H1 (cell line): ENCODE measurements around the gene PMEPA1. TPM values are rescaled to one million over a fixed set of nuclear protein-coding genes. Genes with fewer than 3 reads are reported as not detected.

ENCODE experiments used
- CTCF ChIA-PET: fragments of 300-600 bp; sonication (Branson Sonifier 250); formaldehyde crosslinking; loops from one replicate; lab custom pipeline; 2021; ENCODE audit not compliant: partially characterized antibody; lab: Charles Lee
- POLR2A ChIA-PET: fragments of 300-600 bp; sonication (Branson Sonifier 250); formaldehyde crosslinking; loops from one replicate; lab custom pipeline; 2021; ENCODE audit warnings: inconsistent platforms; ENCODE audit not compliant: partially characterized antibody; lab: Charles Lee
- DNase-seq, 2 experiments: peaks; one replicate each; pipeline versions ENCODE4 v3.0.0 to v3.0.0-alpha.2; 2010 to 2022; ENCODE audit warnings: low spot score in 2 of 2, low read depth in 1 of 2, mixed read lengths in 1 of 2
- FAIRE-seq: peaks from 2 replicates; lab custom pipeline; 2011; peaks lifted over from hg19 to GRCh38; lab: Jason Lieb, UNC
- H2AFZ ChIP-seq: 2 replicates; pipeline ENCODE4 v1.8.1; 2012; ENCODE audit warnings: low read length, inconsistent platforms
- H2AK5ac ChIP-seq: 2 replicates; pipeline ENCODE4 v1.6.1; 2013; ENCODE audit warnings: low read depth, low read length
- H2BK120ac ChIP-seq: replicated peaks from 2 replicates; pipeline ENCODE3; 2013; ENCODE audit warnings: low read depth, low read length, inconsistent platforms
- H2BK12ac ChIP-seq: 2 replicates; pipeline ENCODE4 v1.6.1; 2013; ENCODE audit warnings: low read depth, low read length
- H2BK15ac ChIP-seq: 2 replicates; pipeline ENCODE4 v1.6.1; 2013; ENCODE audit warnings: low read length
- H2BK20ac ChIP-seq: 2 replicates; pipeline ENCODE4 v1.6.1; 2013; ENCODE audit warnings: low read length
- H2BK5ac ChIP-seq: 2 replicates; pipeline ENCODE4 v1.6.1; 2013; ENCODE audit warnings: low read depth, low read length
- H3K14ac ChIP-seq: 2 replicates; pipeline ENCODE4 v1.6.1; 2013; ENCODE audit warnings: inconsistent platforms; ENCODE audit not compliant: insufficient read length
- H3K18ac ChIP-seq: 2 replicates; pipeline ENCODE4 v1.6.1; 2013; ENCODE audit warnings: low read length; ENCODE audit errors: extremely low read depth
- H3K23ac ChIP-seq: 2 replicates; pipeline ENCODE4 v1.6.1; 2013; ENCODE audit warnings: inconsistent platforms; ENCODE audit not compliant: insufficient read length
- H3K23me2 ChIP-seq: 2 replicates; pipeline ENCODE4 v1.6.1; 2013; ENCODE audit warnings: low read depth, low read length
- H3K27ac ChIP-seq: 2 replicates; pipeline ENCODE4 v1.6.1; 2011; ENCODE audit warnings: low read depth, low read length, inconsistent platforms
- H3K27me3 ChIP-seq, 4 experiments: replicated peaks in 1 of 4; 1 replicate in 1 of 4; 2 replicates in 3 of 4; pipeline versions ENCODE4 v1.6.1 to v1.8.1; 2011 to 2013; ENCODE audit warnings: low read length in 3 of 4, mild to moderate bottlenecking in 3 of 4, inconsistent platforms in 2 of 4, mixed read lengths in 2 of 4, moderate library complexity in 1 of 4; ENCODE audit not compliant: control insufficient read depth in 3 of 4, insufficient read depth in 3 of 4; ENCODE audit errors: extremely low read depth in 1 of 4
- H3K36me3 ChIP-seq, 4 experiments: 2 replicates each; pipeline versions ENCODE4 v1.6.1 to v1.8.1; 2011 to 2013; ENCODE audit warnings: mild to moderate bottlenecking in 4 of 4, low read length in 3 of 4, moderate library complexity in 2 of 4, control low read depth in 1 of 4, inconsistent platforms in 1 of 4; ENCODE audit not compliant: insufficient read depth in 4 of 4, control insufficient read depth in 2 of 4
- H3K4ac ChIP-seq: replicated peaks from 2 replicates; pipeline ENCODE3; 2013; ENCODE audit warnings: low read length, low read depth, mixed read lengths, inconsistent platforms; ENCODE audit not compliant: insufficient read length
- H3K4me1 ChIP-seq, 4 experiments: replicated peaks in 1 of 4; 1 replicate in 1 of 4; 2 replicates in 3 of 4; pipeline versions ENCODE4 v1.6.1 to v1.8.1; 2011 to 2013; ENCODE audit warnings: low read length in 3 of 4, inconsistent platforms in 2 of 4, mixed read lengths in 1 of 4; ENCODE audit not compliant: insufficient read depth in 4 of 4, control insufficient read depth in 3 of 4
- H3K4me2 ChIP-seq, 2 experiments: 2 replicates each; pipeline versions ENCODE4 v1.6.1 to v1.8.1; 2011 to 2013; ENCODE audit warnings: low read depth in 2 of 2, low read length in 2 of 2, control low read depth in 1 of 2, inconsistent platforms in 1 of 2, mild to moderate bottlenecking in 1 of 2; ENCODE audit not compliant: insufficient read depth in 1 of 2
- H3K4me3 ChIP-seq, 4 experiments: fragments of 200-600, 300-600 bp in 1 of 4; sonication (generic), shearing (Covaris generic), sonication (Bioruptor Twin) in 1 of 4; 2 replicates each; pipeline versions ENCODE4 v1.5.1 to v1.8.1; 2011 to 2016; ENCODE audit warnings: low read length in 4 of 4, low read depth in 3 of 4, control low read depth in 2 of 4, inconsistent platforms in 2 of 4, mild to moderate bottlenecking in 2 of 4, mixed read lengths in 1 of 4, moderate library complexity in 1 of 4; ENCODE audit not compliant: insufficient read depth in 2 of 4; ENCODE audit errors: extremely low read depth in 1 of 4
- H3K56ac ChIP-seq: replicated peaks from 2 replicates; pipeline ENCODE3; 2013; ENCODE audit warnings: low read depth, mild to moderate bottlenecking, mixed read lengths, low read length, inconsistent platforms; ENCODE audit not compliant: insufficient read length
- H3K79me1 ChIP-seq: 2 replicates; pipeline ENCODE4 v1.6.1; 2013; ENCODE audit warnings: low read depth, low read length, control low read depth
- H3K79me2 ChIP-seq, 2 experiments: 2 replicates each; pipeline versions ENCODE4 v1.6.1 to v1.8.1; 2012 to 2013; ENCODE audit warnings: low read length in 2 of 2, mild to moderate bottlenecking in 2 of 2, inconsistent platforms in 1 of 2; ENCODE audit not compliant: insufficient read depth in 2 of 2, control insufficient read depth in 1 of 2
- H3K9ac ChIP-seq, 4 experiments: replicated peaks in 1 of 4; 1 replicate in 1 of 4; 2 replicates in 3 of 4; pipeline versions ENCODE4 v1.6.1 to v1.8.1; 2011 to 2013; ENCODE audit warnings: low read depth in 3 of 4, low read length in 3 of 4, control low read depth in 2 of 4, mild to moderate bottlenecking in 2 of 4, moderate library complexity in 2 of 4, inconsistent platforms in 1 of 4; ENCODE audit errors: extremely low read depth in 1 of 4
- H3K9me3 ChIP-seq, 2 experiments: 2 replicates each; pipeline versions ENCODE4 v1.6.1 to v1.8.1; 2012 to 2013; ENCODE audit warnings: mild to moderate bottlenecking in 2 of 2, moderate library complexity in 2 of 2, control low read depth in 1 of 2, inconsistent platforms in 1 of 2, low read depth in 1 of 2, low read length in 1 of 2, mixed read lengths in 1 of 2; ENCODE audit not compliant: insufficient read depth in 2 of 2
- H4K20me1 ChIP-seq, 2 experiments: replicated peaks in 1 of 2; 2 replicates each; pipeline versions ENCODE3 to v1.8.1; 2011 to 2013; ENCODE audit warnings: inconsistent platforms in 2 of 2, low read length in 2 of 2, mild to moderate bottlenecking in 1 of 2; ENCODE audit not compliant: insufficient read depth in 2 of 2, control insufficient read depth in 1 of 2
- H4K5ac ChIP-seq: 2 replicates; pipeline ENCODE4 v1.6.1; 2013; ENCODE audit warnings: low read length, low read depth, mixed read lengths, inconsistent platforms; ENCODE audit not compliant: insufficient read length
- H4K8ac ChIP-seq: 2 replicates; pipeline ENCODE4 v1.8.0; 2013; ENCODE audit warnings: mild to moderate bottlenecking, moderate library complexity, low read length, inconsistent platforms; ENCODE audit not compliant: insufficient read depth; ENCODE audit errors: extremely low read depth
- H4K91ac ChIP-seq: replicated peaks from 2 replicates; pipeline ENCODE3; 2013; ENCODE audit warnings: low read length, mixed read lengths, inconsistent platforms; ENCODE audit not compliant: insufficient read length
- CBX5 ChIP-seq: fragments of 300-800, 300-1000 bp; sonication (generic); IDR thresholded peaks from 2 replicates; pipeline ENCODE4 v1.7.1; 2016; ENCODE audit warnings: antibody characterized with exemption, low read length, low read depth
- CEBPB ChIP-seq: IDR thresholded peaks from 2 replicates; pipeline ENCODE4 v1.6.1; 2012; ENCODE audit warnings: low read depth, low read length
- CHD1 ChIP-seq: IDR thresholded peaks from 2 replicates; pipeline ENCODE4 v1.6.1; 2012; ENCODE audit warnings: low read depth, low read length, improper control_type of control experiment
- NRF1 ChIP-seq: IDR thresholded peaks from 2 replicates; pipeline ENCODE4 v1.6.1; 2011; ENCODE audit warnings: mild to moderate bottlenecking, low read depth, low read length, improper control_type of control experiment
- POLR2A ChIP-seq, 2 experiments: IDR thresholded peaks; 1 replicate in 1 of 2; 2 replicates in 1 of 2; pipeline ENCODE4 v1.6.1; 2011; ENCODE audit warnings: low read depth in 2 of 2, low read length in 2 of 2, mild to moderate bottlenecking in 2 of 2; ENCODE audit errors: control extremely low read depth in 1 of 2
- RFX5 ChIP-seq: IDR thresholded peaks from 2 replicates; pipeline ENCODE4 v1.6.1; 2011; ENCODE audit warnings: low read depth, low read length, improper control_type of control experiment, borderline replicate concordance
- WGBS, 2 experiments: shearing (Covaris generic) in 1 of 2; methylation state at CpG; one replicate each; pipeline versions ENCODE4 v1.1.6 to v1.1.7; 2013 to 2015; ENCODE audit warnings: low lambda C conversion rate in 2 of 2, mixed read lengths in 2 of 2, inconsistent platforms in 1 of 2, low coverage in 1 of 2, missing lambda C conversion rate in 1 of 2; ENCODE audit not compliant: insufficient replicate concordance in 2 of 2, insufficient coverage in 1 of 2, insufficient read length in 1 of 2; ENCODE audit errors: extremely low coverage in 1 of 2, missing lambda C conversion rate in 1 of 2; 5-methylcytosine and 5-hydroxymethylcytosine counted together
- polyA plus RNA-seq, 7 experiments: library from polyadenylated mRNA; depleted of rRNA in 3 of 7; stranded (reverse) in 5 of 7; unstranded in 2 of 7; fragments of >200 nt in 5 of 7; fragments of 200-250 nt in 2 of 7; gene quantifications; 1 replicate in 5 of 7; 2 replicates in 1 of 7; 4 replicates in 1 of 7; pipeline versions ENCODE4 v1.2.1 to v1.2.3, GENCODE V29; 2011 to 2013; ENCODE audit warnings: missing spikeins in 2 of 7, mixed read lengths in 2 of 7
- total RNA-seq: library from RNA; stranded (reverse); fragmentation: NEBNext Ultra II Directional; extraction: Animal tissue kit (Norgen Biotek cat#: 25700); gene quantifications from 2 replicates; pipeline ENCODE4 v1.2.1, GENCODE V29; 2021
- TF ChIP-seq, protein P1 (sequence below): IDR thresholded peaks from 2 replicates; pipeline ENCODE4 v1.6.1; 2012; ENCODE audit warnings: inconsistent platforms
- TF ChIP-seq, protein P2 (sequence below): IDR thresholded peaks from 2 replicates; pipeline ENCODE4 v1.6.1; 2012; ENCODE audit warnings: low read length, inconsistent platforms

The PMEPA1 gene
- total and polyA plus RNA-seq, 2 of the 8 experiments (the other 6 are each of a cell fraction or from before 2014, with no cell fraction given), result 12.7 to 20.5 TPM

DNA sequence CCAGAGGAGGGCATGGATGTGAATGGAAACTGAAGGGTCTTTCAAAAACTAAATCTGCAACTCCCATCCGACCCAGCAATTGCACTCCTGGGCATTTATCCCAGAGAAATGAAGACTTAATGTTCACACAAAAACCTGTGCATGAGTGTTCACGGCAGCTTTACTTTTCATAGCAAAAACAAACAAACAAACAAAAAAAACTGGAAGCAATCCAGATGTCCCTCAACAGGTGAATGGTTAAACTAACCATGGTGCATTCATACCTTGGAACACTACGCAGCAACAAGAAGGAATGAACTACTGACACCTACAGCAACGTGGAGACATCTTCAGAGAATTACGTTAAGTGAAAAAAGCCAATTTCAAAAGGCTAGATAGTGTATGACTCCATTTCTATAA lies 32.2 kb downstream of the PMEPA1 start:
- WGBS, 2 experiments, result 68% methylated on average over 5 of the region's 5 CpGs; no CpG with 5 or more reads in 1 of the 2 experiments
- H3K79me2 ChIP-seq, result peaks cover 4 to 80% of the 10 kb centered on the region in 2 experiments; a peak in 3 of 4 replicates

More for the DNA sequence above, 32.2 kb downstream of the PMEPA1 start:
- H2BK120ac ChIP-seq, result no peak overlapping the region
- H3K27me3 ChIP-seq, result no peaks in the 10 kb centered on the region
- no peak overlapping the region for H2BK20ac ChIP-seq
- no peak overlapping the region for H3K27ac ChIP-seq
- no peak for FAIRE-seq
- H2AK5ac ChIP-seq, result no peak overlapping the region
- H3K56ac ChIP-seq, result no peak overlapping the region
- H2BK12ac ChIP-seq, result no peak overlapping the region
- H2AFZ ChIP-seq, result no peak overlapping the region
- H3K79me1 ChIP-seq, result peaks cover 42% of the 10 kb centered on the region
- no peak overlapping the region for H2BK5ac ChIP-seq
- H3K4me3 ChIP-seq, result no peak overlapping the region
- H3K36me3 ChIP-seq, result no peaks in the 10 kb centered on the region
- H3K9ac ChIP-seq, result no peak overlapping the region
- no peaks in the 10 kb centered on the region for H3K9me3 ChIP-seq
- H3K4ac ChIP-seq, result no peak overlapping the region
- H4K91ac ChIP-seq, result no peak overlapping the region
- H3K4me1 ChIP-seq, result peaks cover 11 to 35% (median 15%) of the 10 kb centered on the region in 4 experiments
- POLR2A ChIA-PET, result interaction anchor here (1.7 kb wide), 1 partner anchor 12 kb away, joined by 4 read pairs; no protein-coding TSS in a partner anchor
- H3K14ac ChIP-seq, result no peak overlapping the region
- peak overlapping the region in 1 of 2 experiments; percentile 7; a peak in 1 of 4 replicates for H3K4me2 ChIP-seq
- no peak overlapping the region for H3K23ac ChIP-seq
- peaks cover 17 to 29% of the 10 kb centered on the region in 2 experiments for H4K20me1 ChIP-seq
- H2BK15ac ChIP-seq, result no peak overlapping the region
- no peaks in the 10 kb centered on the region for H3K23me2 ChIP-seq
- DNase-seq, result no peak
- H3K18ac ChIP-seq, result no peak overlapping the region
- CTCF ChIA-PET, result interaction anchor here (0.7 kb wide), 1 partner anchor 420 kb away, joined by 3 read pairs; no protein-coding TSS in a partner anchor
- TF ChIP-seq, protein P1, sequence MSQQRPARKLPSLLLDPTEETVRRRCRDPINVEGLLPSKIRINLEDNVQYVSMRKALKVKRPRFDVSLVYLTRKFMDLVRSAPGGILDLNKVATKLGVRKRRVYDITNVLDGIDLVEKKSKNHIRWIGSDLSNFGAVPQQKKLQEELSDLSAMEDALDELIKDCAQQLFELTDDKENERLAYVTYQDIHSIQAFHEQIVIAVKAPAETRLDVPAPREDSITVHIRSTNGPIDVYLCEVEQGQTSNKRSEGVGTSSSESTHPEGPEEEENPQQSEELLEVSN, result no peak
- TF ChIP-seq, protein P2, sequence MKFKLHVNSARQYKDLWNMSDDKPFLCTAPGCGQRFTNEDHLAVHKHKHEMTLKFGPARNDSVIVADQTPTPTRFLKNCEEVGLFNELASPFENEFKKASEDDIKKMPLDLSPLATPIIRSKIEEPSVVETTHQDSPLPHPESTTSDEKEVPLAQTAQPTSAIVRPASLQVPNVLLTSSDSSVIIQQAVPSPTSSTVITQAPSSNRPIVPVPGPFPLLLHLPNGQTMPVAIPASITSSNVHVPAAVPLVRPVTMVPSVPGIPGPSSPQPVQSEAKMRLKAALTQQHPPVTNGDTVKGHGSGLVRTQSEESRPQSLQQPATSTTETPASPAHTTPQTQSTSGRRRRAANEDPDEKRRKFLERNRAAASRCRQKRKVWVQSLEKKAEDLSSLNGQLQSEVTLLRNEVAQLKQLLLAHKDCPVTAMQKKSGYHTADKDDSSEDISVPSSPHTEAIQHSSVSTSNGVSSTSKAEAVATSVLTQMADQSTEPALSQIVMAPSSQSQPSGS, result no peak
- TF ChIP-seq CBX5, result no peak
- no peak for TF ChIP-seq CHD1
- TF ChIP-seq POLR2A (IDR thresholded peaks at IDR 0.05; ENCODE audit: control extremely low read depth in 1 of 2, low read depth in 2 of 2, low read length in 2 of 2), result no peak
- no peak for TF ChIP-seq NRF1
- TF ChIP-seq CEBPB, result no peak
- no peak for TF ChIP-seq RFX5
- no peak overlapping the region for H4K5ac ChIP-seq
- H4K8ac ChIP-seq, result no peak overlapping the region
